GM12878 (cell line): ENCODE measurements around the gene GUCY1A1. TPM values are rescaled to one million over a fixed set of nuclear protein-coding genes. Genes with fewer than 3 reads are reported as not detected.

ENCODE experiments used
- EGR1 ChIP-seq, 2 experiments: IDR thresholded peaks; 1 replicate in 1 of 2; 2 replicates in 1 of 2; pipeline ENCODE4 v1.6.1; 2011 to 2012; ENCODE audit warnings: low read depth in 2 of 2, low read length in 2 of 2, borderline replicate concordance in 1 of 2, mild to moderate bottlenecking in 1 of 2, moderate library complexity in 1 of 2
- EP300 ChIP-seq, 2 experiments: fragments of 150-350 bp in 1 of 2; IDR thresholded peaks; 2 replicates each; pipeline ENCODE4 v1.6.1; 2011 to 2012; ENCODE audit warnings: low read depth in 2 of 2, low read length in 2 of 2, borderline replicate concordance in 1 of 2, improper control_type of control experiment in 1 of 2, inconsistent platforms in 1 of 2; ENCODE audit not compliant: control insufficient read depth in 1 of 2
- FOXK2 ChIP-seq: fragments of 450-650 bp; IDR thresholded peaks from 2 replicates; pipeline ENCODE4 v1.6.1; 2017; ENCODE audit warnings: mild to moderate bottlenecking, moderate library complexity
- HDAC2 ChIP-seq: fragments of 200-600 bp; sonication (generic); IDR thresholded peaks from 2 replicates; pipeline ENCODE4 v1.6.1; 2017
- HDAC6 ChIP-seq: fragments of 200-600 bp; sonication (generic); IDR thresholded peaks from one replicate; pipeline ENCODE4 v1.8.0; 2017; ENCODE audit warnings: antibody characterized with exemption; ENCODE audit not compliant: unreplicated experiment
- IKZF1 ChIP-seq: fragments of 450-650 bp; conservative IDR thresholded peaks from 2 replicates; pipeline ENCODE4 v1.6.1; 2017; ENCODE audit warnings: antibody characterized with exemption, mild to moderate bottlenecking
- IRF4 ChIP-seq: IDR thresholded peaks from 2 replicates; pipeline ENCODE4 v1.6.1; 2011; ENCODE audit warnings: low read depth, low read length
- KAT2A ChIP-seq: conservative IDR thresholded peaks from 2 replicates; pipeline ENCODE4 v1.6.1; 2011; ENCODE audit warnings: low read depth, low read length; ENCODE audit not compliant: control insufficient read depth
- KDM1A ChIP-seq: fragments of 200-600 bp; sonication (generic); IDR thresholded peaks from 2 replicates; pipeline ENCODE4 v1.6.1; 2016; ENCODE audit warnings: borderline replicate concordance
- MXI1 ChIP-seq: fragments of 150-350 bp; IDR thresholded peaks from 2 replicates; pipeline ENCODE4 v1.6.1; 2011; ENCODE audit warnings: low read depth, mild to moderate bottlenecking, inconsistent platforms, low read length, improper control_type of control experiment
- NFYA ChIP-seq: IDR thresholded peaks from 2 replicates; pipeline ENCODE4 v1.6.1; 2011; ENCODE audit warnings: low read depth, mild to moderate bottlenecking, low read length, improper control_type of control experiment, borderline replicate concordance
- NFYB ChIP-seq: IDR thresholded peaks from 2 replicates; pipeline ENCODE4 v1.6.1; 2011; ENCODE audit warnings: low read depth, mild to moderate bottlenecking, low read length, improper control_type of control experiment, moderate library complexity; ENCODE audit not compliant: insufficient read depth
- RAD21 ChIP-seq: IDR thresholded peaks from 2 replicates; pipeline ENCODE4 v1.6.1; 2011; ENCODE audit warnings: mild to moderate bottlenecking, low read depth, low read length, moderate library complexity; ENCODE audit not compliant: insufficient read depth
- RUNX3 ChIP-seq: IDR thresholded peaks from 2 replicates; pipeline ENCODE4 v1.6.1; 2012; ENCODE audit warnings: low read length, inconsistent platforms
- SMAD1 ChIP-seq: fragments of 450-650 bp; IDR thresholded peaks from 2 replicates; pipeline ENCODE4 v1.6.1; 2018; ENCODE audit warnings: mild to moderate bottlenecking, low read depth; ENCODE audit not compliant: partially characterized antibody
- SMAD5 ChIP-seq: IDR thresholded peaks from 2 replicates; pipeline ENCODE4 v1.6.1; 2016; ENCODE audit warnings: antibody characterized with exemption, low read depth
- SREBF1 ChIP-seq: IDR thresholded peaks from 2 replicates; pipeline ENCODE4 v1.6.1; 2012; ENCODE audit warnings: mild to moderate bottlenecking, low read length
- SUZ12 ChIP-seq: fragments of 200-600 bp; sonication (generic); IDR thresholded peaks from one replicate; pipeline ENCODE4 v1.6.1; 2018; ENCODE audit warnings: antibody characterized with exemption, mild to moderate bottlenecking; ENCODE audit not compliant: unreplicated experiment
- YY1 ChIP-seq: IDR thresholded peaks from 2 replicates; pipeline ENCODE4 v1.6.1; 2011; ENCODE audit warnings: low read depth, mild to moderate bottlenecking, low read length
- ZNF384 ChIP-seq: IDR thresholded peaks from 2 replicates; pipeline ENCODE4 v1.6.1; 2012; ENCODE audit warnings: low read depth, mild to moderate bottlenecking, low read length, improper control_type of control experiment, borderline replicate concordance
- polyA plus RNA-seq, 11 experiments: library from polyadenylated mRNA; depleted of rRNA in 4 of 11; unstranded in 6 of 11; stranded (reverse) in 5 of 11; fragments of >200 nt; fragmentation: Nextera tagmentation in 4 of 11; fragmentation: Illumina TruSeq in 1 of 11; extraction: Ambion mirVana in 4 of 11; extraction: Trizol in 1 of 11; gene quantifications; 1 replicate in 1 of 11; 2 replicates in 10 of 11; pipeline versions ENCODE4 v1.2.1 to v1.2.3, GENCODE V29; 2011 to 2016; ENCODE audit warnings: inconsistent platforms in 2 of 11, missing spikeins in 2 of 11, low read depth in 1 of 11
- total RNA-seq, 4 experiments: library from RNA; depleted of rRNA in 3 of 4; stranded (reverse); fragments of >200 nt in 3 of 4; fragmentation: Illumina TruSeq in 1 of 4; extraction: Trizol in 1 of 4; gene quantifications; 2 replicates each; pipeline versions ENCODE4 v1.2.1 to v1.2.3, GENCODE V29; 2013 to 2021
- TF ChIP-seq, protein P1 (sequence below): fragments of 450-650 bp; IDR thresholded peaks from 2 replicates; pipeline ENCODE4 v1.6.1; 2018; ENCODE audit warnings: mild to moderate bottlenecking, low read depth, moderate library complexity; ENCODE audit not compliant: partially characterized antibody
- TF ChIP-seq, protein P2 (sequence below): fragments of 450-650 bp; IDR thresholded peaks from 2 replicates; pipeline ENCODE4 v1.6.1; 2017; ENCODE audit warnings: mild to moderate bottlenecking
- TF ChIP-seq, protein P3 (sequence below): fragments of 450-650 bp; conservative IDR thresholded peaks from 2 replicates; pipeline ENCODE4 v1.6.1; 2017; ENCODE audit warnings: mild to moderate bottlenecking, moderate library complexity
- TF ChIP-seq, protein P4 (sequence below): IDR thresholded peaks from 2 replicates; pipeline ENCODE4 v1.6.1; 2011; ENCODE audit warnings: low read depth, mild to moderate bottlenecking, low read length, moderate library complexity, borderline replicate concordance; ENCODE audit errors: extremely low read depth

The GUCY1A1 gene
- total and polyA plus RNA-seq, 10 of the 15 experiments (the other 5 are each of a cell fraction or from before 2014, with no cell fraction given): 0.44 to 22.6 (median 0.55) TPM

DNA sequence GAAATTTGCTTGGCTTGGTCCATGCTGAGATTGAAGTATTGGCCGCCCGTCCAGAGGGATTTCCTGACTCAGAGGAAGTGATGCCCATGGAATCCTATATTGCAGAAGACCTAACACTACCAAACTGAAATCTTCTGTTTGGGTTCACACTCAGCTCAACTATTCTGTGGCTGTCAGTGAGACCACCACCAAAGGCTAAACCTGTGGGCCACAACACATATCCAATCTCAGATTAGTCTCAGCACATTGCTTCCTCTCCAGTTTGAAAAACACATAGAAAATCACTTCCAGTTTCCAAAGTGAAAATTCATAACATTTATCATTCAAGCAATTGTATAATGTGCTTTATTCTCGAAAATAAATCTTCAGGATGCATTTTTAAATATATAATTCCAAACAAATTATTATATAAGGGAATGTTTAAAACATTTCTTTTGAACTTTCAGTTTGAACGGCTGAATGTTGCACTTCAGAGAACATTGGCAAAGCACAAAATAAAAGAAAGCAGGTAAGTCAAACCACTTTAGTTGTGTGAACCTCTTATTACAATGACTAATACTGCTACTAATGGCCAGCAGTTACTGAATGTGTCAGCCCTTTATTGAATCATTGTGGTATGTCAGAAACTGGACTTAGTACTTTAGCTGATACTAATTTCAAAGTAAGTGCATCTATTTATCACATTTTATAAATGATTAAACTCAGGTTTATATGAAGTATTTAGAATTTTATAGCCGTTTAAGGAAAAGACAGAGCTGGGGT is 37.0 kb downstream of the GUCY1A1 start (continued):
- TF ChIP-seq, protein P1, sequence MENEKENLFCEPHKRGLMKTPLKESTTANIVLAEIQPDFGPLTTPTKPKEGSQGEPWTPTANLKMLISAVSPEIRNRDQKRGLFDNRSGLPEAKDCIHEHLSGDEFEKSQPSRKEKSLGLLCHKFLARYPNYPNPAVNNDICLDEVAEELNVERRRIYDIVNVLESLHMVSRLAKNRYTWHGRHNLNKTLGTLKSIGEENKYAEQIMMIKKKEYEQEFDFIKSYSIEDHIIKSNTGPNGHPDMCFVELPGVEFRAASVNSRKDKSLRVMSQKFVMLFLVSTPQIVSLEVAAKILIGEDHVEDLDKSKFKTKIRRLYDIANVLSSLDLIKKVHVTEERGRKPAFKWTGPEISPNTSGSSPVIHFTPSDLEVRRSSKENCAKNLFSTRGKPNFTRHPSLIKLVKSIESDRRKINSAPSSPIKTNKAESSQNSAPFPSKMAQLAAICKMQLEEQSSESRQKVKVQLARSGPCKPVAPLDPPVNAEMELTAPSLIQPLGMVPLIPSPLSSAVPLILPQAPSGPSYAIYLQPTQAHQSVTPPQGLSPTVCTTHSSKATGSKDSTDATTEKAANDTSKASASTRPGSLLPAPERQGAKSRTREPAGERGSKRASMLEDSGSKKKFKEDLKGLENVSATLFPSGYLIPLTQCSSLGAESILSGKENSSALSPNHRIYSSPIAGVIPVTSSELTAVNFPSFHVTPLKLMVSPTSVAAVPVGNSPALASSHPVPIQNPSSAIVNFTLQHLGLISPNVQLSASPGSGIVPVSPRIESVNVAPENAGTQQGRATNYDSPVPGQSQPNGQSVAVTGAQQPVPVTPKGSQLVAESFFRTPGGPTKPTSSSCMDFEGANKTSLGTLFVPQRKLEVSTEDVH: no peak
- TF ChIP-seq, protein P2, sequence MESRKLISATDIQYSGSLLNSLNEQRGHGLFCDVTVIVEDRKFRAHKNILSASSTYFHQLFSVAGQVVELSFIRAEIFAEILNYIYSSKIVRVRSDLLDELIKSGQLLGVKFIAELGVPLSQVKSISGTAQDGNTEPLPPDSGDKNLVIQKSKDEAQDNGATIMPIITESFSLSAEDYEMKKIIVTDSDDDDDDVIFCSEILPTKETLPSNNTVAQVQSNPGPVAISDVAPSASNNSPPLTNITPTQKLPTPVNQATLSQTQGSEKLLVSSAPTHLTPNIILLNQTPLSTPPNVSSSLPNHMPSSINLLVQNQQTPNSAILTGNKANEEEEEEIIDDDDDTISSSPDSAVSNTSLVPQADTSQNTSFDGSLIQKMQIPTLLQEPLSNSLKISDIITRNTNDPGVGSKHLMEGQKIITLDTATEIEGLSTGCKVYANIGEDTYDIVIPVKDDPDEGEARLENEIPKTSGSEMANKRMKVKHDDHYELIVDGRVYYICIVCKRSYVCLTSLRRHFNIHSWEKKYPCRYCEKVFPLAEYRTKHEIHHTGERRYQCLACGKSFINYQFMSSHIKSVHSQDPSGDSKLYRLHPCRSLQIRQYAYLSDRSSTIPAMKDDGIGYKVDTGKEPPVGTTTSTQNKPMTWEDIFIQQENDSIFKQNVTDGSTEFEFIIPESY: no peak
- peak; percentile 31 to 81; a peak in 3 of 4 replicates for TF ChIP-seq EP300 (IDR thresholded peaks at IDR 0.05; ENCODE audit: borderline replicate concordance in 1 of 2, control insufficient read depth in 1 of 2, low read depth in 2 of 2, low read length in 2 of 2)
- no peak for TF ChIP-seq KDM1A
- no peak for TF ChIP-seq NFYB
- no peak for TF ChIP-seq KAT2A
- TF ChIP-seq, protein P3, sequence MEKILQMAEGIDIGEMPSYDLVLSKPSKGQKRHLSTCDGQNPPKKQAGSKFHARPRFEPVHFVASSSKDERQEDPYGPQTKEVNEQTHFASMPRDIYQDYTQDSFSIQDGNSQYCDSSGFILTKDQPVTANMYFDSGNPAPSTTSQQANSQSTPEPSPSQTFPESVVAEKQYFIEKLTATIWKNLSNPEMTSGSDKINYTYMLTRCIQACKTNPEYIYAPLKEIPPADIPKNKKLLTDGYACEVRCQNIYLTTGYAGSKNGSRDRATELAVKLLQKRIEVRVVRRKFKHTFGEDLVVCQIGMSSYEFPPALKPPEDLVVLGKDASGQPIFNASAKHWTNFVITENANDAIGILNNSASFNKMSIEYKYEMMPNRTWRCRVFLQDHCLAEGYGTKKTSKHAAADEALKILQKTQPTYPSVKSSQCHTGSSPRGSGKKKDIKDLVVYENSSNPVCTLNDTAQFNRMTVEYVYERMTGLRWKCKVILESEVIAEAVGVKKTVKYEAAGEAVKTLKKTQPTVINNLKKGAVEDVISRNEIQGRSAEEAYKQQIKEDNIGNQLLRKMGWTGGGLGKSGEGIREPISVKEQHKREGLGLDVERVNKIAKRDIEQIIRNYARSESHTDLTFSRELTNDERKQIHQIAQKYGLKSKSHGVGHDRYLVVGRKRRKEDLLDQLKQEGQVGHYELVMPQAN: no peak
- TF ChIP-seq HDAC2: no peak
- TF ChIP-seq ZNF384: no peak
- TF ChIP-seq NFYA: no peak
- TF ChIP-seq MXI1: no peak
- TF ChIP-seq HDAC6: no peak
- TF ChIP-seq IRF4: no peak
- no peak for TF ChIP-seq SREBF1
- TF ChIP-seq SMAD1: no peak
- no peak for TF ChIP-seq SMAD5
- TF ChIP-seq RAD21: no peak
- no peak for TF ChIP-seq FOXK2
- no peak; the same call in 1 of the 2 replicates for TF ChIP-seq IKZF1
- peak; percentile 44; the same call in 1 of the 2 replicates for TF ChIP-seq RUNX3
- TF ChIP-seq, protein P4, sequence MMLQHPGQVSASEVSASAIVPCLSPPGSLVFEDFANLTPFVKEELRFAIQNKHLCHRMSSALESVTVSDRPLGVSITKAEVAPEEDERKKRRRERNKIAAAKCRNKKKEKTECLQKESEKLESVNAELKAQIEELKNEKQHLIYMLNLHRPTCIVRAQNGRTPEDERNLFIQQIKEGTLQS: no peak
- TF ChIP-seq YY1: no peak
- TF ChIP-seq SUZ12: no peak
- no peak for TF ChIP-seq EGR1 (IDR thresholded peaks at IDR 0.05; ENCODE audit: borderline replicate concordance in 1 of 2, low read depth in 2 of 2, low read length in 2 of 2)
